ENCODE measurements around the gene VTI1A.

Gene VTI1A

DNA sequence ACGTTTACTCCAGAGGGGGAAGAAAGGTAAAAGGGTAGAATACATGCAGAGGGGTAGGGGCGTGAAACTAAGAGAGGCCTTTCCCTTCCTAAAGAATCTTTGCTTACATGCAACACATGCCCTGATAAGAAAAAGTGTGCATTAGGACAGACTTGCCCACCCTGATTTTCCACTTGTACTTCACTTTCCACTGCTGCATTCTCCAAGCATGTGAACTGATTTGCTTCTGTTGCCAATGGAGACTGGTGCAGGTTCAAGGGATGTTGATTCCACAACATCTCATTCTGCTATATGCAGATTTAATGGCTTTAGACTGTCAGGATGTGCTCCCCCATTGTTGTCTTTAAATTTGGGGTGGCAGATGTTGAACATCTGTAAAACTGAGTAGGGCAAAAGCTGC, 265.5 kb downstream of the VTI1A start:
- TF ChIP-seq, protein P1, sequence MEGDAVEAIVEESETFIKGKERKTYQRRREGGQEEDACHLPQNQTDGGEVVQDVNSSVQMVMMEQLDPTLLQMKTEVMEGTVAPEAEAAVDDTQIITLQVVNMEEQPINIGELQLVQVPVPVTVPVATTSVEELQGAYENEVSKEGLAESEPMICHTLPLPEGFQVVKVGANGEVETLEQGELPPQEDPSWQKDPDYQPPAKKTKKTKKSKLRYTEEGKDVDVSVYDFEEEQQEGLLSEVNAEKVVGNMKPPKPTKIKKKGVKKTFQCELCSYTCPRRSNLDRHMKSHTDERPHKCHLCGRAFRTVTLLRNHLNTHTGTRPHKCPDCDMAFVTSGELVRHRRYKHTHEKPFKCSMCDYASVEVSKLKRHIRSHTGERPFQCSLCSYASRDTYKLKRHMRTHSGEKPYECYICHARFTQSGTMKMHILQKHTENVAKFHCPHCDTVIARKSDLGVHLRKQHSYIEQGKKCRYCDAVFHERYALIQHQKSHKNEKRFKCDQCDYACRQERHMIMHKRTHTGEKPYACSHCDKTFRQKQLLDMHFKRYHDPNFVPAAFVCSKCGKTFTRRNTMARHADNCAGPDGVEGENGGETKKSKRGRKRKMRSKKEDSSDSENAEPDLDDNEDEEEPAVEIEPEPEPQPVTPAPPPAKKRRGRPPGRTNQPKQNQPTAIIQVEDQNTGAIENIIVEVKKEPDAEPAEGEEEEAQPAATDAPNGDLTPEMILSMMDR (IDR thresholded peaks at IDR 0.05; ENCODE audit: extremely low read depth, insufficient read depth, missing control alignments): no peak
- in situ Hi-C loops (cut with MboI; ENCODE audit: low pct_unique_long_range_greater_than_20kb, low sequenced_read_pairs, unreplicated experiment): no loop called here
- no peak for DNase-seq (ENCODE audit: low spot score)

DNA sequence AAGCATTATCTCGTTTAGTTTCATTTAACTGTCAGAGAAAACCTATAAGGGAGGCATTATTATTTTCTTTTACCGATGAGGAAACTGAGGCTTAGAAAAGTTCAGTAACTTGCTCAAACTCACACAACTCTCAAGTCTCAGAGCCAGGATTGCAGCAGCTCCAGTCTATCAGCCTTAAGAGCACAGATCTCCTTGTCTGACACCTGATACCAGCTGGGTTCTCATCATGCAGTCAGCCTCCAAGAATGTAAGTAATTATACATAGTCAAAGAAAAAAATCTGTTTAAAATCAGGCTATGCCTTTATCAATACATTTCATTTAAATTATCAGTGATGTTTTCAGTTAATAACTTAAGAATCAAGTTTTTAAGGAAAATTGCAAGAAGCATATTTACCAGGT, 266.4 kb downstream of the VTI1A start:
- in situ Hi-C loops (cut with MboI; ENCODE audit: low pct_unique_long_range_greater_than_20kb, low sequenced_read_pairs, unreplicated experiment): no loop called here
- DNase-seq (ENCODE audit: low spot score): no peak
- TF ChIP-seq, protein P1 (IDR thresholded peaks at IDR 0.05; ENCODE audit: extremely low read depth, insufficient read depth, missing control alignments): no peak

DNA sequence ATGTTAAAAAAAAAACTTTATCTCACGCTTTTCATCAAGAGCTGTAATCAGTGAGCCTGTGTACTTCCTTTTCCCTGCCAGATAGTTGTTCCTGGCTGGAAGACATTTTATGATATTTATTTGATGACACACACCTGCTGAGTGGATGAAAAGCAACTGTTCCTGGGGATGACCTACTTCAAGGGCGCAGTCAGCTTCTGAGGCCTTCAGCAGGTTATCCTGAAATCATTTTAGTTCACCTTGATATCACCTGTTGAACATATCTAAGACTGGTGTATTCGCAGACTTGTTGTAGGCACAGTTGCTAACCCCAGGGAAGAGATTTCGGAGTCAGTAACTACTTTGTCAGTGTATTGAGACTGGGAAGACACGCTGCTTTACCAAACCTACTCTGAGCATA, 268.6 kb downstream of the VTI1A start:
- TF ChIP-seq, protein P1 (IDR thresholded peaks at IDR 0.05; ENCODE audit: extremely low read depth, insufficient read depth, missing control alignments): no peak
- in situ Hi-C loops (cut with MboI; ENCODE audit: low pct_unique_long_range_greater_than_20kb, low sequenced_read_pairs, unreplicated experiment): no loop called here
- no peak for DNase-seq (ENCODE audit: low spot score)

DNA sequence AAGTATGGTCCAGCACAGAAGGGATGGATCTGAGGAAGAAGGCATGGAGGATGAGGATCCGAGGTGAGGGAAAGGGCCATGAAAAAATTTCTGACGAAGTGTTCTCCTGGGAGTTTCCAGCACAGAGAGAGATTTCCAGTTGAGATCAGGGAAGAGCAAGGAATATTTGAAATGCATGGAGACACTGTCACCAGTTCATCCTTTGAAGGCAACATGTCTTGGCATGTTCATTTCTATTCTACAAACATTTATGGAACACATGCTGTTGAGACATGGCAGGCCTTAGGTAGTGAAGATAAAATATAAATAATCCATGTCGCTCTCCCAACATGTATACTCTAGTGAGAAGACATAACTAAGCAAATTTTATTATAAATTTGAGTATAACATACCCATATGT, 269.1 kb downstream of the VTI1A start:
- in situ Hi-C loops (cut with MboI; ENCODE audit: low pct_unique_long_range_greater_than_20kb, low sequenced_read_pairs, unreplicated experiment): no loop called here
- TF ChIP-seq, protein P1 (IDR thresholded peaks at IDR 0.05; ENCODE audit: extremely low read depth, insufficient read depth, missing control alignments): no peak
- DNase-seq (ENCODE audit: low spot score): no peak

DNA sequence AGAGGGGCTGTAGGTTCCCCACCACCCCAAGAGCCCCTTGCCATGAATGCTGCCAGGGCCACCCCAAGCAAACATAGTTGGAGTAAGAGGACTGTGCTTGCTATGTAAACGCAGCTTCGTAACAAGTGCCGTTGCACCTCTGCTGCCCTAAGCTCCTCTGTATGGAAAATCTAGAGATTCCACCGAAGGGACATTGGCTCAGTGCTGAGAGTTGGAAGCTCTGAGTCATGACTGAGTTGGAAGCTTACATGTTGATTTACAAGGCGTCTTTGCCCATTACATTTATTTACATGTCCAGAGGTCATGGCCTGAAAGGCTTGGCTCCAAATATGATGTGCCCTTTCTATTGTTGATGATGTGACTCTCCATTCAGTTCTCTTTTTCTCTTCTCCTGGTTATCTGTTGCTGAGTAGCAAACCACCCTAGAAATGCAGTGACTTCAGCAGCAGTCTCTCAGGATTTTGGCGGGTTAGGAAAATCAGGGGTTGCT, 270.0 kb downstream of the VTI1A start:
- TF ChIP-seq, protein P1 (IDR thresholded peaks at IDR 0.05; ENCODE audit: extremely low read depth, insufficient read depth, missing control alignments): no peak
- no peak for DNase-seq (ENCODE audit: low spot score)
- in situ Hi-C loops (cut with MboI; ENCODE audit: low pct_unique_long_range_greater_than_20kb, low sequenced_read_pairs, unreplicated experiment): no loop called here

DNA sequence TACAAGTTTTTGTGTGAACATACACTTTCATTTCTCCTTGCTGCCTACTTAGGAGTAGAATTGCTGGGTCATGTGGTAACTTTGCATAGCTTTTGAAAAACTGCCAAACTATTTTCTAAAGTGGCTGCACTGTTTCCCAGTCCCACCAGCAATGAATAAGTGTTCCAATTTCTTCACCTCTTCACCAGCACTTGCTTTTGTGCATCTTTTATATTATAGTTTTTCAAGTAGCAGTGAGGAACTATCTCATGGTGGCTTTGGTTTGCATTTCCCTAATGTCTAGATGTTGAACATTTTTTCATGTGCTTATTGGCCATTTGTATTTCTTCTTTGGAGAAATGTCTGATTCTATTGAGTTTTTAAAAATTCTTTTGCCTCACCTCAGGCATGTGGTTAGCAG, 273.2 kb downstream of the VTI1A start:
- TF ChIP-seq, protein P1 (IDR thresholded peaks at IDR 0.05; ENCODE audit: extremely low read depth, insufficient read depth, missing control alignments): no peak
- in situ Hi-C loops (cut with MboI; ENCODE audit: low pct_unique_long_range_greater_than_20kb, low sequenced_read_pairs, unreplicated experiment): no loop called here
- no peak for DNase-seq (ENCODE audit: low spot score)
